Hindlimb muscle (tissue), 1 donor: Measurements from ENCODE around the gene CISD3. TPM values are rescaled to one million over a fixed set of nuclear protein-coding genes. Genes with fewer than 3 reads are reported as not detected.

Experiments used
- DNase-seq: peaks from one replicate; pipeline ENCODE4 v3.0.0-alpha.2; 2013
- polyA plus RNA-seq: library from polyadenylated mRNA; unstranded; fragments of 120-200 nt; gene quantifications from one replicate; pipeline ENCODE4 v1.2.1, GENCODE V29; 2013; ENCODE audit not compliant: insufficient read length

CISD3 gene
- polyA plus RNA-seq, 1 donor: 16.8 TPM

- DNase-seq: no peak
Observed at GRCh38 chr17:38728290-38728831, 1.8 kb upstream of the CISD3 start.

DNA sequence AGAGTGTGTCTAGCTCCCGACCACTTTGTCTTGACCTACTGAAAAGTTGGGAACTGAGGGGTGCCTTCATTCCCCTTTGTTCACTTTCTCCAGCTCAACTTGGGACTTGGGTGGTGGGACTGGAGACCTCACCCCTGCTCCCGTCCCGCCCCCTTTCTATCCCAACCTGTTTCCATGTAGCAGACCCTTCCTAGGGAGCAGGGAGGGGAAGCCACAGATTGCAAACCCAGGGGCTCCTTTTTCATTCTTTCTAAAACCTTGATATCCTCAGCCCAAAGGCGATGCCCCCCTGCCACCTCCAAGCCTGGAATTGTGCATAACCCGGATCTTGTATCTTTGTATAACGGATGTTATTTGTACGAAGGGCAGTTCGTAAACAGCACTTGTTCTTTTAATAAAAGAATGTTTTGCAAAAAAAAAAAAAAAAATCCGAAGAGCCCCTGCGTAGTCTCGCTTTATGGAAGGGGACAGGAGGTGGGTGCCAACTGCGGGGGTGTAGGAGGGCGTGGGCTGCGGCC, 714 bp upstream of the CISD3 start:
- DNase-seq: no peak

- no peak for DNase-seq
Observed at GRCh38 chr17:38730526-38731379, 612 bp downstream of the CISD3 start.

- DNase-seq: no peak
Observed at GRCh38 chr17:38731526-38732294, 1.6 kb downstream of the CISD3 start.

GRCh38 chr17:38732376-38733281, 2.5 kb downstream of the CISD3 start:
- no peak for DNase-seq

GRCh38 chr17:38733282-38733981, 3.3 kb downstream of the CISD3 start:
- no peak for DNase-seq

DNA sequence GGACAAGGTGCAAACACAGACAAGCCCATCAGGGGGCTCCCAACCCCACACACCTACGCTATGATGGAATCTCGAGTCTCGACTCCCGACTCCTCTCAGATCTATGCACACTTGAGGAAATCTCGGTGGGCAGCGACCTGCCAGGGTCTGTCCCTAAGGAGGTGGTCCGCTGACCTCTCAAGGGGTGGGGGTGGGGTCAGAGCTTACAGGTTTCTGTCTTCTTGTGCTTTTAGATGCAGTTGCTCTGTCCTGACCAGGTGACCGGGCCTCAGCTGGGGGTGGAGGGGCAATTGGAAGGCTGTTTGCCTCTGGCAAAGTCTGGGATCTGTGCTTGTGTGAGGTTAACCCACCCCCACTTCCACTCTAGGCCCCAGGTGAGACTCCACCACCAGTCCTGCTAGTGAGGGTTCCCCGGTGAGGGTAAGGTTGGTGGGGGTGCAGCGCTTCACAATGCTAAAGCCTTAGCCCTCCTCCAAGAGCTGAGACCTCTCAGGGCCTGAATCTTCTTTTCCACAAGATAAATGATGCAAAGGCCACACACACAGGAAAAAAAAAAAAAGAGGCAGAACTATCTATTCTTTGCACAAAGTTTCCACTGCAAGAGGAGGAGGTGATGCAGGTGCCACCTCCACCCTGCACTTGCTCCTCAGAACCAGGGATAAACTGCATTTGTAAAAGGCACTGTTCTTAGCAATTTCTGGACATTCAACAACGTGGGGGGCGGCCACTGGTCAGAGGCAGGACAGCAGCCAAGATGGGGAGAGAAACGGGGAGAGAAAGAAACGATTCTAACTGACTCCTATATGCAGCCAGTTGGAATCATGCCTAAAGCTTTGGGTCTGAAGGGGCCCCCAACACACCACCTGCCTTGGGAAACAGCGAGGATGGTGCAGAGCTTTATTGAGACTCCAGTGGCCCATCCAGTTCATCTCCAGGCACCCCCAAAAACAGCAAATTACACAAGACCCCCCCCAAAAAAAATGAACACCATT, 4.1 kb downstream of the CISD3 start:
- no peak for DNase-seq

- DNase-seq: no peak
Observed at GRCh38 chr17:38735161-38735997, 5.2 kb downstream of the CISD3 start.

DNA sequence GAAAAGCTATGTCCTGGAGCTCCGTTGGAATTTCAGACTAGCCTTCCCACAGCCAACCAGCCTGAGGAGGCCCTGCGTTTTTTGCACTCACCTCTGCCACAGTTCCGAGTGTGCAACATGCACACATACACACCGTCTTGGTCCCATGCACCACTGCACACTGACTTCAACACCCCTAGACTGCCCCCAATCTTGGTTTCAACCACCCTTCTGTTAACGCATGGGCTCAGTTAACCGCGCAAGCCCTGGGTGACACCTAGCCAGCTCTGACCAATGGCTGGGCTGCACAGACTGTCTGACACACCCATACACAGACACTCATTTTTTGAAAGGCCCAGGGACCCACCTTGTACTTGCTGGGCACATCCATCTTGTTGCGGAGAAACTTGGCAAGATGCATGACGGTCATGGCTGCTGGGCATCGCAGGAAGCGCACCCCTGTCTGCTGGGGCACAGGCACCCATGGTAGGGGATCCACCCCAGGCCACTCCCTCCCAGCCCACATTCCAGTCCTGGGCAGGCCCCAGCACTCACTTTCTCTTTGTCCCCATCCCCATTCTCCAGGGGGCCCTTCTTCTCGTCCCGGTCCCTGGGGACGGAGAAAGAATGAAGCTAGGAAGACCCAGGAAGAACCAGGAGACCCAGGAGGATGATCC, 8.0 kb downstream of the CISD3 start:
- DNase-seq: no peak

- no peak for DNase-seq
Observed at GRCh38 chr17:38738686-38739085, 8.5 kb downstream of the CISD3 start.

GRCh38 chr17:38739305-38739704, 9.2 kb downstream of the CISD3 start:
- no peak for DNase-seq

DNA sequence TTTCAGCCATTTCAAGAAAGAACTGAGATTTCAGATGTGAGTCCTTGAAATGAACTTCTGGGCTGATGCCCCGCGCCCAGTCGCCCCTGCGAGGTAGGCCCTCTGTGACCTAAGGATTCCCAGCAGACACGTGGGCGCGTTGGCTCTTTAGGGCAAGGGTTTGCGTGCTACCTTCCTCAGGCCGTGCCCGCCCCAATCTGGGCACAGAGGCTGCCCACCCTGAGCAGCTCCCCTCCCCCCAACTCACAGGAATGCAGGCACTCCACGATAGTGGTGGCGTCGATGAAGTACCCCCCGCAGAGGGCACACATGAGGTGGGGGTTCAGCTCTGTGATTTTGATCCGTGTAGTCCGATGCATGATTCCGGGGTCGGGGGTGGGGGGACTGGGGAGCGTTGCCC, 9.9 kb downstream of the CISD3 start:
- DNase-seq: no peak

DNA sequence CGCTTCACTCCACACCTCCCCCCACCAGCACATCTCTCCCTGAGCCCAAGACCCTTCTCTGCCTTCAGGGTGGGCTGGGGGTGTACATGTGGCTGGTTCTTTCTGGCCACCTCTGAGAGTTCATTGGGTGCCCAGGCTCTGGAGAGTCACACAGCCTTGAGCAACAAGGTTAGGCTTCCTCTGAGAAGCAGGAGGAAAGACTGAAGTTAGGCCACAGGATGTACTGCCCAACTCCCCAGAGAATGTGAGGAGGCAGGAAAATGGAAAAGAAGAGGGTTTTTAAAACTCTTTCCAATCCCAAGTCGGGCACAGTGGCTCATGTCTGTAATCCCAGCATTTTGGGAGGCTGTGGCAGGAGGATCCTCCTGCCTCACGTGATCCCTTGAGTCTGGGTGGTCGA, 10.7 kb downstream of the CISD3 start:
- DNase-seq: no peak

GRCh38 chr17:38741461-38741860, 11.3 kb downstream of the CISD3 start:
- peak; percentile 50 for DNase-seq

GRCh38 chr17:38741921-38742410, 11.8 kb downstream of the CISD3 start:
- peak; percentile 77 for DNase-seq

GRCh38 chr17:38742411-38743308, 12.5 kb downstream of the CISD3 start:
- peak; percentile 92 for DNase-seq

- DNase-seq: no peak
Observed at GRCh38 chr17:38743556-38744171, 13.5 kb downstream of the CISD3 start.
